ENCODE data around the gene GCNT1. TPM values are rescaled to one million over a fixed set of nuclear protein-coding genes. Genes with fewer than 3 reads are reported as not detected.

Gene GCNT1
- total and polyA plus RNA-seq, 10 donors: 2.5 to 54.5 (median 26.4) TPM

GRCh38 chr9:76445976-76446375 lies 13.0 kb upstream of the GCNT1 start:
- Histone ChIP-seq H3K27me3 (replicated peaks in 1 of 7) (no peaks in the 10 kb centered on the region), H3K36me3 (no peaks in the 10 kb centered on the region), H3K9me3 (no peaks in the 10 kb centered on the region), H3K4me3 (no peak overlapping the region), H3K27ac (no peak overlapping the region), H3K4me1 (peaks cover 0 to 9% (median 4%) of the 10 kb centered on the region in 6 donors)
- no peak for DNase-seq
- TF ChIP-seq CTCF (IDR thresholded peaks at IDR 0.05 in 8 of 11, conservative IDR thresholded peaks at IDR 0.05 in 3 of 11) (no peak), POLR2A (IDR thresholded peaks at IDR 0.05) (no peak), POLR2AphosphoS5 (IDR thresholded peaks at IDR 0.05) (no peak)
- intact Hi-C loops (cut with DNase I; ENCODE audit: low total_unique reads): loop anchor here (5.0 kb wide), 2 partner anchors 211 to 256 kb away; no protein-coding TSS in a partner anchor

GRCh38 chr9:76448501-76448900 lies 10.5 kb upstream of the GCNT1 start:
- Histone ChIP-seq H3K4me1 (peaks cover 0 to 9% (median 4%) of the 10 kb centered on the region in 6 donors), H3K27ac (no peak overlapping the region), H3K4me3 (no peak overlapping the region), H3K9me3 (no peaks in the 10 kb centered on the region), H3K36me3 (no peaks in the 10 kb centered on the region), H3K27me3 (replicated peaks in 1 of 7) (no peaks in the 10 kb centered on the region)
- TF ChIP-seq POLR2A (IDR thresholded peaks at IDR 0.05) (no peak), POLR2AphosphoS5 (IDR thresholded peaks at IDR 0.05) (no peak), CTCF (IDR thresholded peaks at IDR 0.05 in 8 of 11, conservative IDR thresholded peaks at IDR 0.05 in 3 of 11) (no peak)
- 82 to 91% (median 85%) methylated on average over 2 of the region's 2 CpGs for WGBS, 5 donors
- no peak for DNase-seq
- intact Hi-C loops (cut with DNase I; ENCODE audit: low total_unique reads): loop anchor here (5.0 kb wide), 2 partner anchors 209 to 254 kb away; no protein-coding TSS in a partner anchor

- H3K27me3 ChIP-seq (replicated peaks in 1 of 7): no peaks in the 10 kb centered on the region
- 67 to 100% (median 91%) methylated on average over 1 of the region's 1 CpG for WGBS, 5 donors
- H3K36me3 ChIP-seq: no peaks in the 10 kb centered on the region
- DNase-seq: no peak
- H3K27ac ChIP-seq: no peak overlapping the region
- intact Hi-C loops (cut with DNase I; ENCODE audit: low total_unique reads): no loop called here
- no peak overlapping the region for H3K4me3 ChIP-seq
- H3K9me3 ChIP-seq: no peaks in the 10 kb centered on the region
- peaks cover 0 to 15% (median 7%) of the 10 kb centered on the region in 6 donors for H3K4me1 ChIP-seq
- no peak for TF ChIP-seq POLR2AphosphoS5 (IDR thresholded peaks at IDR 0.05)
- no peak for TF ChIP-seq CTCF (IDR thresholded peaks at IDR 0.05 in 8 of 11, conservative IDR thresholded peaks at IDR 0.05 in 3 of 11)
- TF ChIP-seq POLR2A (IDR thresholded peaks at IDR 0.05): no peak
These were observed 7.7 kb upstream of the GCNT1 start for GRCh38 chr9:76451234-76451633.

- no peak for DNase-seq
- TF ChIP-seq POLR2AphosphoS5 (IDR thresholded peaks at IDR 0.05) (no peak), POLR2A (IDR thresholded peaks at IDR 0.05) (no peak), CTCF (IDR thresholded peaks at IDR 0.05 in 8 of 11, conservative IDR thresholded peaks at IDR 0.05 in 3 of 11) (no peak)
- no peaks in the 10 kb centered on the region for H3K36me3 ChIP-seq
- 78 to 94% (median 85%) methylated on average over 1 of the region's 1 CpG for WGBS, 5 donors
- H3K9me3 ChIP-seq: no peaks in the 10 kb centered on the region
- intact Hi-C loops (cut with DNase I; ENCODE audit: low total_unique reads): no loop called here
- no peak overlapping the region for H3K4me3 ChIP-seq
- no peaks in the 10 kb centered on the region for H3K27me3 ChIP-seq (replicated peaks in 1 of 7)
- no peak overlapping the region for H3K27ac ChIP-seq
- H3K4me1 ChIP-seq: peaks cover 0 to 18% (median 9%) of the 10 kb centered on the region in 6 donors
These were observed 6.1 kb upstream of the GCNT1 start for GRCh38 chr9:76452839-76453238.

All from spleen (tissue), 11 donors.